Ascending aorta (tissue), 2 donors: Measurements from ENCODE around the gene SIN3B. TPM values are rescaled to one million over a fixed set of nuclear protein-coding genes. Genes with fewer than 3 reads are reported as not detected.

Experiments
- DNase-seq, 2 donors: peaks; one replicate each; pipeline ENCODE4 v3.0.0-alpha.2; 2019; ENCODE audit warnings: low spot score in 2 of 2
- H3K27ac ChIP-seq, 2 donors: fragments of 200-600 bp; sonication (generic); one replicate each; pipeline ENCODE4 v1.5.1; 2016 to 2017; ENCODE audit warnings: mild to moderate bottlenecking in 1 of 2
- H3K27me3 ChIP-seq: fragments of 200-600 bp; sonication (generic); one replicate; pipeline ENCODE4 v1.5.1; 2017
- H3K36me3 ChIP-seq, 2 donors: fragments of 200-600 bp; sonication (generic); one replicate each; pipeline ENCODE4 v1.5.1; 2016
- H3K4me1 ChIP-seq, 2 donors: fragments of 200-600 bp; sonication (generic); one replicate each; pipeline ENCODE4 v1.5.1; 2016 to 2017; ENCODE audit warnings: mild to moderate bottlenecking in 1 of 2
- H3K4me3 ChIP-seq, 2 donors: fragments of 200-600 bp; sonication (generic); one replicate each; pipeline ENCODE4 v1.5.1; 2016 to 2017; ENCODE audit warnings: mild to moderate bottlenecking in 1 of 2
- H3K9me3 ChIP-seq, 2 donors: fragments of 200-600 bp; sonication (generic); one replicate each; pipeline ENCODE4 v1.5.1; 2016
- intact Hi-C: fragments of 100-400 bp; cut with DNase I; formaldehyde crosslinking; loops from one replicate; pipeline ENCODE4 v1.15.1; 2023
- total RNA-seq: library from RNA; depleted of rRNA; stranded (reverse); fragments of >200 nt; gene quantifications from one replicate; pipeline ENCODE4 v1.1.0, GENCODE V29; 2016
- TF ChIP-seq, protein P1 (sequence below), 3 experiments: fragments of 200-600 bp in 2 of 3; fragments of 450-650 bp in 1 of 3; sonication (generic) in 2 of 3; IDR thresholded peaks; one replicate each; pipeline ENCODE4 v1.5.1; 2016 to 2019; ENCODE audit warnings: antibody characterized with exemption in 3 of 3, mild to moderate bottlenecking in 1 of 3, moderate library complexity in 1 of 3

Gene SIN3B
- total RNA-seq, 1 donor from 2014 or later = 72.3 TPM

DNA sequence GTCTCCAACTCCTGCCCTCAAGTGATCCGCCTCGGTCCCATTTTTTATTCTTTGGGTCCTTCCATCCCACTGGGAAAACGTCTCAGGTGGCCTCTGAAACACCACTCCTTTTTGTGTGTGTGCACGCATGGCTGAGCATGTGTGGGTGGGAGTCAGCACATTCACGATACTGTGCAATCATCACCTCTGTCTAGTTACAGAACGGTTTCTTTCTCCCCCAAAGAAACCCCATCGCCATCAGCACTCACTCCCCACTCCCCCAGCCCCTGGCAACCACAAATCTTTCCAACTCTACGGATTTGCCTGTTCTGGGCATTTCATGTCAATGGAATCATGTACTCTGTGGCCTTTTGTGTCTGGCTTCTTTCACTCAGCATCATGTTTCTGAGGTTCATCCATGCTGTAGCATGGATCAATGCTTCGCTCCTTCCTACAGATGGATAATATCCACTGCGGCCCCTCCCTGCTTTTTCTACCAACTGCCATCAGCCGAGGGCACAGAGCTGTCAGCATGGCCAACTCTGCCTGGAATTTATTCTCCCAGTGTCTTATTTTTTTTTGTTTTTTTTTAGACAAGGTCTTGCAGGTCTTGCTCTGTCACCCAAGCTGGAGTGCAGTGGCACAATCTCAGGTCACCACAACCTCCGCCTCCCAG, 69.3 kb downstream of the SIN3B start:
- H3K36me3 ChIP-seq = no peaks in the 10 kb centered on the region
- DNase-seq = no peak
- intact Hi-C loops = no loop called here

DNA sequence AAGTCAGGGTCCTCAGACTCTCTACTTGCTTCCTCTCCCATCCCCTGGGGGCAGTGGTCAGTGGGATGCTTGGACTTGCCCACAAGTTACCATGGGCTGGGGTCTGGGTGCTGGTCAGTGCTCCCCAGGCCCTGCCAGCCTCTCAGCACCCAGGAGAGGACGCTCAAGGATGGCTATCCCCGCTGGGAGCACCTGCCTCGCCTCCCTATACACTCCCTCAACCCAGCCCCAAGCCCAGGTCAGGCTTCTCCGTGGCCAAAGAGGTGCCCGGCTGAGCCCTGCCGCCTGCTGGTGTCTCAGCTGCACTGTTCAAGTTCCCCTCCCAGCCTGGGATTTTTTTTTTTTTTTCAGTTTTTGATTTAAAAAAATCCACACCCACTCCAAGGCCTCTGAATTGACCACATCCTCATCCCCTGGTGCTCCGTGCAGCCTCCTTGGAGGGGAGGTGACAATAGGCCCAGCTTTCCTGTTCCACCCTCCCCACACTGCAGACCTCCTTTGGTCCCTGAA, 70.4 kb downstream of the SIN3B start:
- H3K27ac ChIP-seq = no peak overlapping the region
- intact Hi-C loops = no loop called here
- peaks cover 3% of the 10 kb centered on the region in 2 donors for H3K4me1 ChIP-seq
- no peaks in the 10 kb centered on the region for H3K27me3 ChIP-seq
- TF ChIP-seq, protein P1, sequence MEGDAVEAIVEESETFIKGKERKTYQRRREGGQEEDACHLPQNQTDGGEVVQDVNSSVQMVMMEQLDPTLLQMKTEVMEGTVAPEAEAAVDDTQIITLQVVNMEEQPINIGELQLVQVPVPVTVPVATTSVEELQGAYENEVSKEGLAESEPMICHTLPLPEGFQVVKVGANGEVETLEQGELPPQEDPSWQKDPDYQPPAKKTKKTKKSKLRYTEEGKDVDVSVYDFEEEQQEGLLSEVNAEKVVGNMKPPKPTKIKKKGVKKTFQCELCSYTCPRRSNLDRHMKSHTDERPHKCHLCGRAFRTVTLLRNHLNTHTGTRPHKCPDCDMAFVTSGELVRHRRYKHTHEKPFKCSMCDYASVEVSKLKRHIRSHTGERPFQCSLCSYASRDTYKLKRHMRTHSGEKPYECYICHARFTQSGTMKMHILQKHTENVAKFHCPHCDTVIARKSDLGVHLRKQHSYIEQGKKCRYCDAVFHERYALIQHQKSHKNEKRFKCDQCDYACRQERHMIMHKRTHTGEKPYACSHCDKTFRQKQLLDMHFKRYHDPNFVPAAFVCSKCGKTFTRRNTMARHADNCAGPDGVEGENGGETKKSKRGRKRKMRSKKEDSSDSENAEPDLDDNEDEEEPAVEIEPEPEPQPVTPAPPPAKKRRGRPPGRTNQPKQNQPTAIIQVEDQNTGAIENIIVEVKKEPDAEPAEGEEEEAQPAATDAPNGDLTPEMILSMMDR (IDR thresholded peaks at IDR 0.05) = peak in 2 of 3 experiments; percentile 22 to 34
- H3K9me3 ChIP-seq = no peaks in the 10 kb centered on the region
- H3K36me3 ChIP-seq = no peaks in the 10 kb centered on the region
- no peak overlapping the region for H3K4me3 ChIP-seq
- no peak for DNase-seq

More for the DNA sequence above, 69.3 kb downstream of the SIN3B start:
- Histone ChIP-seq H3K27ac (peak overlapping the region in 1 of 2 donors; percentile 66), H3K4me3 (peak overlapping the region in 1 of 2 donors; percentile 87), H3K9me3 (no peaks in the 10 kb centered on the region), H3K27me3 (no peaks in the 10 kb centered on the region), H3K4me1 (peaks cover 3% of the 10 kb centered on the region in 2 donors)
- TF ChIP-seq, protein P1 (IDR thresholded peaks at IDR 0.05) = no peak

DNA sequence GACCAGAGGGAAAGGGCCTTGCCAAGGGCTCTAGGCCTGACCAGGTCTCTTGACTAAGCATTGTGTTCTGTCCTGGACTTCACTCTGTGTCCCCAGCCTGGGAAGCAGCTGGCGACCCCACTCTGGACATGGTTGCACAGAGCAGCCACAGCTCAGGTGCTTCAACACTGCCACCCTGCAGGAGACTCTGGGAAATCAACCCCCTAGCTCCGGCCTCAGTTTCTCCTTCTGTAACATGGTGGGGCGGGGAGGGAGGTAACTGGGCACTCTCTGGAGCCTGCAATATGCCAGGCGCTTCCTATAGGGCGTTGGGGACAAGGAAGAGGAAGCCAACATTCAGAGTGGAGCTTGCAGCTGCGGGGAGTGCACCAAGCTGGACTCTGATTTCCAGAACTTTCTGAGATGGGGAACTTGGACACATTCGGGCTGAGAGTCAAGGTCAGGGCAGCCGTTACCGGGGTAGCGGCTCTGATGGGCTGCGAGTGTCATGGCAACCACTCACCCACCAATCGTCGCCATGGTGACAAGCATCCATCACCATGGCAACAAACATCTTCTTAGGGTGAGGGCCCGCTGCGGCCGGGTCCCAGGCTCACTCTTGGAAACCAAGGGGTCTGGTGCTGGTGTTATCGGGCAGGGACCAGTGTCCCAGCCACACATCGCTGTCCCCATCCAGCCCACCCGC, 72.4 kb downstream of the SIN3B start:
- no peak for DNase-seq

DNA sequence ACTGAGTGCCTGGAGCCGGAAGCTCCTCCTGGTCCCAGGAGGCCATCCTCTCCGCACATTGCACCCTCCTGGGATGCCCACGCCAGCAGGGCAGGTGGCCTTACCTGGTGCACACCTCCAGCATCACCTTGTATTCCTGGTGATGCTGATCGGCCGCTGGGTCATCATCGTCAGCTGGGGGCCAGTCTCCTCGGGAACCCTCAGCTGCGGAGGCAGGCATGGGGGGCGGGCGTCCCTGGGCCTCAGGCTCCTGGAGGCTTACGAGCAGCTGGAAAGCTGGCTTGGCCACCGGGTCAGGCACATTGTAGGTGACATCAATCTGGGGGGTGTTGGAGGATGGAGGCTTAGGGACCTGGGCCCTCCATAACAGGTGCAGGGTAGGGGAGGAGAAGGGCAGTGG, 73.3 kb downstream of the SIN3B start:
- no peaks in the 10 kb centered on the region for H3K9me3 ChIP-seq
- TF ChIP-seq, protein P1 (IDR thresholded peaks at IDR 0.05) = no peak
- no peak for DNase-seq
- H3K36me3 ChIP-seq = no peaks in the 10 kb centered on the region
- no peak overlapping the region for H3K27ac ChIP-seq
- H3K27me3 ChIP-seq = no peaks in the 10 kb centered on the region
- intact Hi-C loops = no loop called here
- H3K4me3 ChIP-seq = no peak overlapping the region
- H3K4me1 ChIP-seq = no peaks in the 10 kb centered on the region

More for the DNA sequence above, 72.4 kb downstream of the SIN3B start:
- intact Hi-C loops = no loop called here
- H3K27ac ChIP-seq = no peak overlapping the region
- no peak overlapping the region for H3K4me3 ChIP-seq
- peaks cover 0 to under 1% of the 10 kb centered on the region in 2 donors for H3K4me1 ChIP-seq
- TF ChIP-seq, protein P1 (IDR thresholded peaks at IDR 0.05) = no peak
- H3K9me3 ChIP-seq = no peaks in the 10 kb centered on the region
- H3K36me3 ChIP-seq = no peaks in the 10 kb centered on the region
- no peaks in the 10 kb centered on the region for H3K27me3 ChIP-seq

DNA sequence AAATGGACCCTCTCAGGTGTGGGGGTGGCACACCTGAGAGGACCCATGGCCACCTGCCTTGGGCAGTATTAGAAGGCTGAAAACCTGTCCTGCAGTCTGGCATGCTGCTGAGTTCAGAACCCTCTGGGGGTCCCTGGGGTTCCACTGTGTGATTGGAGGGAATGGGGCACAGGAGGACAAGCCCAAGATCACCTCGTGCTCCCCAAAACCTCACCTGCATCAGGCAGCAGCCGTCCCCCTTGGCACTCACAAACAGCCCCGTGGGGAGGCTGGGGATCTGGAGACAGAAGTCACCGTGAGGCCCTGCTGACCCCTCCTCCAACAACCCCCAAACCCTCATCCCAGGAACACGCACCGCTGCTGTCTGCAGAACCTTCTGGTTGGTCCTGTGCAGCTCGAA, 74.1 kb downstream of the SIN3B start:
- H3K27me3 ChIP-seq = no peaks in the 10 kb centered on the region
- no peak for DNase-seq
- intact Hi-C loops = no loop called here
- H3K36me3 ChIP-seq = no peaks in the 10 kb centered on the region
- TF ChIP-seq, protein P1 (IDR thresholded peaks at IDR 0.05) = no peak
- H3K9me3 ChIP-seq = no peaks in the 10 kb centered on the region
- no peak overlapping the region for H3K27ac ChIP-seq
- no peak overlapping the region for H3K4me3 ChIP-seq
- no peaks in the 10 kb centered on the region for H3K4me1 ChIP-seq
